Psoas muscle (tissue), 8 donors: Measurements from ENCODE around the gene FOXN1. TPM values are rescaled to one million over a fixed set of nuclear protein-coding genes. Genes with fewer than 3 reads are reported as not detected.

Source experiments
- ATAC-seq, 4 donors: fragments of 200-7000 bp; cut with Tn5 transposase; one replicate each; pipeline ENCODE4 v1.9.1; 2020; ENCODE audit warnings: moderate library complexity in 3 of 4, mild to moderate bottlenecking in 2 of 4
- DNase-seq, 2 donors: peaks; one replicate each; pipeline ENCODE4 v3.0.0-alpha.2; 2020
- H3K27ac ChIP-seq: fragments of 200-600 bp; one replicate; pipeline ENCODE4 v1.8.0; 2022
- H3K27me3 ChIP-seq, 3 donors: fragments of 200-600 bp in 1 of 3; one replicate each; pipeline versions ENCODE4 v1.6.1 to v1.8.0; 2013 to 2022; ENCODE audit warnings: low read length in 2 of 3, mild to moderate bottlenecking in 2 of 3, moderate library complexity in 1 of 3; ENCODE audit not compliant: insufficient read depth in 3 of 3
- H3K36me3 ChIP-seq, 2 donors: fragments of 200-600 bp in 1 of 2; one replicate each; pipeline versions ENCODE4 v1.6.1 to v1.8.0; 2013 to 2022; ENCODE audit warnings: low read depth in 1 of 2, mild to moderate bottlenecking in 1 of 2, moderate library complexity in 1 of 2; ENCODE audit not compliant: insufficient read depth in 1 of 2
- H3K4me1 ChIP-seq: fragments of 200-600 bp; one replicate; pipeline ENCODE4 v1.8.0; 2022
- H3K4me3 ChIP-seq: fragments of 200-600 bp; one replicate; pipeline ENCODE4 v1.8.0; 2022; ENCODE audit warnings: mild to moderate bottlenecking
- H3K9me3 ChIP-seq: fragments of 200-600 bp; one replicate; pipeline ENCODE4 v1.8.0; 2022
- WGBS, 3 donors: extraction: QIAGEN DNeasy Blood & Tissue Kit; methylation state at CpG; one replicate each; pipeline versions ENCODE4 v1.1.6 to v1.1.7; 2013; 5-methylcytosine and 5-hydroxymethylcytosine counted together
- intact Hi-C, 2 donors: fragments of 100-400 bp; cut with DNase I; formaldehyde crosslinking; loops; one replicate each; pipeline versions ENCODE4 v1.11.0 to v1.14.2; 2022
- polyA plus RNA-seq, 3 donors: library from polyadenylated mRNA; stranded (reverse); fragments of 200-250 nt; gene quantifications; one replicate each; pipeline ENCODE4 v1.2.3, GENCODE V29; 2013
- total RNA-seq, 4 donors: library from RNA; stranded (reverse); fragmentation: NEBNext Ultra II Directional in 2 of 4; extraction: Animal tissue kit (Norgen Biotek cat#: 25700) in 2 of 4; gene quantifications; one replicate each; pipeline versions ENCODE4 v1.2.1 to v1.2.4, GENCODE V29; 2021 to 2023
- TF ChIP-seq, protein P1 (sequence below): fragments of 200-600 bp; IDR thresholded peaks from one replicate; pipeline ENCODE4 v1.8.0; 2022; ENCODE audit warnings: antibody characterized with exemption
- donor health status: healthy with polysubstance abuse.
- donor health status: DM: no; HTN: no; CAD: no; lungs with moderate emphysema.
- donor health status: Bipolar disorder and iron deficiency.
- donor health status: healthy.
- donor health status: DM: yes; HTN: yes; CAD: no.
- donor health status: DM: no; HTN: no; CAD: no.
- donor health status: DM: no; HTN: no; CAD: no.
- donor health status: DM: yes; HTN: yes; CAD: no.

Gene FOXN1
- total and polyA plus RNA-seq, 7 donors, result not detected

DNA sequence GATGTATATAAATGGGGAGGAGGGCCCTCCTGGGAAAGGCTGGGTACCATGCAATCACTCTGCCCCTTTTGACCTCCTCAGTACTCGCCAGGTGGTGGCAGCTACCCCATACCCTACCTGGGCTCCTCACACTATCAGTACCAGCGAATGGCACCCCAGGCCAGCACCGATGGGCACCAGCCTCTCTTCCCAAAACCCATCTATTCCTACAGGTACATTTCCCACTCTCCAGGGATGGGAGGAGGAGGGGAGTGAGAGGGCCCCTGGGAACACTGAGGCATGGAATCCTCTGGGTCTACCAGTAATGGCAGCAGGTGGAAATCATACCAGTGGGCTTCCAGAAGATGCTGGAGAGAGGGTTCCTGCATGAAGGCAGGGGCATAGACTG, 22.9 kb downstream of the FOXN1 start:
- intact Hi-C loops, result no loop called here
- TF ChIP-seq, protein P1, sequence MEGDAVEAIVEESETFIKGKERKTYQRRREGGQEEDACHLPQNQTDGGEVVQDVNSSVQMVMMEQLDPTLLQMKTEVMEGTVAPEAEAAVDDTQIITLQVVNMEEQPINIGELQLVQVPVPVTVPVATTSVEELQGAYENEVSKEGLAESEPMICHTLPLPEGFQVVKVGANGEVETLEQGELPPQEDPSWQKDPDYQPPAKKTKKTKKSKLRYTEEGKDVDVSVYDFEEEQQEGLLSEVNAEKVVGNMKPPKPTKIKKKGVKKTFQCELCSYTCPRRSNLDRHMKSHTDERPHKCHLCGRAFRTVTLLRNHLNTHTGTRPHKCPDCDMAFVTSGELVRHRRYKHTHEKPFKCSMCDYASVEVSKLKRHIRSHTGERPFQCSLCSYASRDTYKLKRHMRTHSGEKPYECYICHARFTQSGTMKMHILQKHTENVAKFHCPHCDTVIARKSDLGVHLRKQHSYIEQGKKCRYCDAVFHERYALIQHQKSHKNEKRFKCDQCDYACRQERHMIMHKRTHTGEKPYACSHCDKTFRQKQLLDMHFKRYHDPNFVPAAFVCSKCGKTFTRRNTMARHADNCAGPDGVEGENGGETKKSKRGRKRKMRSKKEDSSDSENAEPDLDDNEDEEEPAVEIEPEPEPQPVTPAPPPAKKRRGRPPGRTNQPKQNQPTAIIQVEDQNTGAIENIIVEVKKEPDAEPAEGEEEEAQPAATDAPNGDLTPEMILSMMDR, result no peak
- H3K4me3 ChIP-seq, result no peak overlapping the region
- no peaks in the 10 kb centered on the region for H3K9me3 ChIP-seq
- DNase-seq (no peak), ATAC-seq (no peak)
- H3K36me3 ChIP-seq, result no peaks in the 10 kb centered on the region
- peaks cover 0 to 12% (median 3%) of the 10 kb centered on the region in 3 donors for H3K27me3 ChIP-seq
- no peak overlapping the region for H3K27ac ChIP-seq
- H3K4me1 ChIP-seq, result no peaks in the 10 kb centered on the region
- 90 to 93% (median 91%) methylated on average over 3 of the region's 3 CpGs for WGBS, 3 donors

DNA sequence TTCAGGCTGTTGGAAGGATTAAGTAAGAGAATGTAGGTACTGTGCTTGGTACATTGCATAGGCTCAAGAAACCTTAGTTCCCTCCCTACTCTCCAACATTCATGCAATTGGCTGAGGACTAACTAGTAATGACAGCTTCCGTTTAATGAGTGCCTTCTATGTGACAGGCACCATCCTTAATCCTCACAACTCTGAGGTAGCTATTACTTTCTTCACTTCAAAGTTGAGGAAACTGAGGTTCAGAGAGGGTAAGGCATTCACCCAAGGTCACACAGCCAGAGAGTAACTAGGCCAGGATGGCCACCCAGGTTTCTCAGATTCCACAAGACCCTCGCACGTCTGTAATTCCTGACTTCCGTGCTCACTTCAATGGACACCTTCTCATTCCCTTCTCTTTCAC, 24.1 kb downstream of the FOXN1 start:
- H3K9me3 ChIP-seq, result no peaks in the 10 kb centered on the region
- H3K36me3 ChIP-seq, result no peaks in the 10 kb centered on the region
- H3K4me1 ChIP-seq, result no peaks in the 10 kb centered on the region
- peaks cover 0 to 12% (median 3%) of the 10 kb centered on the region in 3 donors for H3K27me3 ChIP-seq
- TF ChIP-seq, protein P1, result no peak
- intact Hi-C loops, result no loop called here
- no peak overlapping the region for H3K4me3 ChIP-seq
- WGBS, 3 donors, result 62 to 74% (median 72%) methylated on average over 4 of the region's 4 CpGs
- ATAC-seq (no peak), DNase-seq (no peak)
- H3K27ac ChIP-seq, result no peak overlapping the region

DNA sequence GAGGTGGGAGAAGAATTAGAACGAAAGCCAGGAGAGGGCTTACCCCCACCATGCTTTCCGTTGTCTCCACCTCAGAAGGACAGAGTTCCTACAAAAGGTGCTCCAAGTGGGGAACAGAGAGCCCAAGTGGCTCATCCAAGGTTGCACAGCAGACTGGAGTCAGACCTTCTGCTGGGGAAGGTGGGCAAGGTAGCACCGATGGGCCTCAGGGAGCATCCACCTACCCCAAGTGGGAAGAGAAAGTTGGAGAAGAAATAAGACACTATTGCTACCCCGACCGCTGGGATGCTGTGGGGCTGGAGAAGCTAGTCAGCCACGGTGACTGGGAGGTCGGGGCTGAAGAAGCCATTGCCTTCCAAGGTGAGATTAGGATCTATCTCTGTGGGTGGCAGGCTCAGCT, 24.8 kb downstream of the FOXN1 start:
- no peak overlapping the region for H3K27ac ChIP-seq
- 57 to 67% (median 59%) methylated on average over 7 of the region's 7 CpGs for WGBS, 3 donors
- no peaks in the 10 kb centered on the region for H3K4me1 ChIP-seq
- no peak overlapping the region for H3K4me3 ChIP-seq
- ATAC-seq (no peak), DNase-seq (no peak)
- no peaks in the 10 kb centered on the region for H3K36me3 ChIP-seq
- H3K9me3 ChIP-seq, result no peaks in the 10 kb centered on the region
- TF ChIP-seq, protein P1, result no peak
- intact Hi-C loops, result no loop called here
- H3K27me3 ChIP-seq, result peaks cover 0 to 12% (median 3%) of the 10 kb centered on the region in 3 donors

DNA sequence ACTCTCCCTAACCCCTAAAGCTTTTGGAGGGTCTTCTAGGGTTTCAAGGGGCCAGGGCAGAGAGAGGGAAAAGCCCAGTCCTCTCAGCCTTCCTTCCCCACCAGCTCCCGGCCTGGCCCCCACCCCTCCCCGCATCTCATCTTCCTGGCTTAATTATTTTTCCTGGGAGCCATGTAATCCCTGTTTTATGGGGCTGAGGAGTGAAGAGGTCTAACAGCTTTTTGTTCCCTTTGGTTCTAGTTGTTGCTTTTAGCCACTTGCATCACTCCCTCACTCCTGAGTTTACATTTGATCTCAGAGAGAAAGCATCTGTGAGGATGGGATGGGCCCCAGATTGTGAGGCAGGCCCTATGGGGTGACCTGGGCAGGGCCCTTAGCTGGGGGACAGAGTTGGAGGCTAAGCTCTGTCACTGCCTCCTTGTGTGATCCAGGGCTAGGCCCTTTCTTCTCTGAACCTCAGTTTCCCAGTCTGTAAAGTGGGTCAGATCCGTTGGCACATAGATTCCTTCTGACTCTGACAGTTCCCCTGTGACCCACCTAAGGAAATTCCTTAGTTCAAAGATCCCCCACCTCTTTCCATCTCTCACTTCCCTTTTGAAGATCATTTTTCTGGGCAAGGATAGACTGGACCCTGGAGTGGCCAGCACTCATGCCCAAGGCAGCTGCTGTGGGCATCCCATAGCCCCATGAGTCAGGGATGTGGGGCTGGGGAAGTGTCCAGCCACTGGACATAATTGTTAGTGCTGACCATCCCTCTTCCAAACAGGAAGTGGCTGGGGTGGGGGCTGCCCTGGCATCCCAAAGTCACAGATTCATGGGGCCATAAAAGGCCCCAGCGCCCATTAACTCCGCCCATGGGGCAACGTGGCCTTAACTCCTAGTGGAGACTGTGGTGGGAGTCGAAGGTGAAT, 26.2 kb downstream of the FOXN1 start:
- Histone ChIP-seq H3K4me1 (no peaks in the 10 kb centered on the region), H3K9me3 (no peaks in the 10 kb centered on the region), H3K36me3 (no peaks in the 10 kb centered on the region), H3K27ac (no peak overlapping the region), H3K4me3 (no peak overlapping the region), H3K27me3 (peaks cover 0 to 12% (median 3%) of the 10 kb centered on the region in 3 donors)
- WGBS, 3 donors, result 62 to 65% (median 64%) methylated on average over 6 to 7 of the region's 7 CpGs
- no peak for DNase-seq
- TF ChIP-seq, protein P1, result no peak
- no peak for ATAC-seq
- intact Hi-C loops, result no loop called here
